Measurements from ENCODE around the gene PPFIBP1. TPM values are rescaled to one million over a fixed set of nuclear protein-coding genes. Genes with fewer than 3 reads are reported as not detected.

PPFIBP1 gene
- total and polyA plus RNA-seq, 2 of the 13 experiments (the other 11 are each of a cell fraction or from before 2014, with no cell fraction given), result 16.2 to 21.8 TPM

- TF ChIP-seq ZNF275 (CRISPR knock-in tag; IDR thresholded peaks at IDR 0.05; ENCODE audit: borderline replicate concordance) (0 out of 2 replicates have a peak, but pooled peaks have one; percentile 71), PTBP1 (IDR thresholded peaks at IDR 0.05; ENCODE audit: low read depth, low read length, poor library complexity, severe bottlenecking) (no peak), ZSCAN12 (CRISPR knock-in tag; IDR thresholded peaks at IDR 0.05) (no peak), MAFG (CRISPR knock-in tag; IDR thresholded peaks at IDR 0.05) (no peak), ZNF83 (CRISPR knock-in tag; IDR thresholded peaks at IDR 0.05; ENCODE audit: borderline replicate concordance) (no peak; the same call in 1 of the 2 replicates), ZZZ3 (CRISPR knock-in tag; IDR thresholded peaks at IDR 0.05; ENCODE audit: borderline replicate concordance) (peak; percentile 84), HNF4A (CRISPR knock-in tag; IDR thresholded peaks at IDR 0.05) (peak; percentile 92), TOE1 (CRISPR knock-in tag; IDR thresholded peaks at IDR 0.05) (no peak), CENPT (CRISPR knock-in tag; IDR thresholded peaks at IDR 0.05; ENCODE audit: low read depth) (no peak), ZNF713 (CRISPR knock-in tag; IDR thresholded peaks at IDR 0.05) (0 out of 2 replicates have a peak, but pooled peaks have one; percentile 59), ZNF678 (CRISPR knock-in tag; IDR thresholded peaks at IDR 0.05) (no peak), DMAP1 (CRISPR knock-in tag; IDR thresholded peaks at IDR 0.05) (peak; percentile 91), CBFB (CRISPR knock-in tag; IDR thresholded peaks at IDR 0.05) (peak; percentile 89), SMC3 (IDR thresholded peaks at IDR 0.05; ENCODE audit: low read length) (peak; percentile 55), ZNF841 (CRISPR knock-in tag; IDR thresholded peaks at IDR 0.05; ENCODE audit: borderline replicate concordance) (no peak), NR2C2 (CRISPR knock-in tag; IDR thresholded peaks at IDR 0.05; ENCODE audit: borderline replicate concordance) (peak; percentile 66), SYNCRIP (IDR thresholded peaks at IDR 0.05; ENCODE audit: insufficient read depth, low read depth, low read length) (no peak)
- TF ChIP-seq, protein P1, sequence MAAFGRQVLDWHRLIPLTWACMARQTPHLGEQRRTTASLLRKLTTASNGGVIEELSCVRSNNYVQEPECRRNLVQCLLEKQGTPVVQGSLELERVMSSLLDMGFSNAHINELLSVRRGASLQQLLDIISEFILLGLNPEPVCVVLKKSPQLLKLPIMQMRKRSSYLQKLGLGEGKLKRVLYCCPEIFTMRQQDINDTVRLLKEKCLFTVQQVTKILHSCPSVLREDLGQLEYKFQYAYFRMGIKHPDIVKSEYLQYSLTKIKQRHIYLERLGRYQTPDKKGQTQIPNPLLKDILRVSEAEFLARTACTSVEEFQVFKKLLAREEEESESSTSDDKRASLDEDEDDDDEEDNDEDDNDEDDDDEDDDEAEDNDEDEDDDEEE (CRISPR knock-in tag; IDR thresholded peaks at IDR 0.05), result no peak
- TF ChIP-seq, protein P2, sequence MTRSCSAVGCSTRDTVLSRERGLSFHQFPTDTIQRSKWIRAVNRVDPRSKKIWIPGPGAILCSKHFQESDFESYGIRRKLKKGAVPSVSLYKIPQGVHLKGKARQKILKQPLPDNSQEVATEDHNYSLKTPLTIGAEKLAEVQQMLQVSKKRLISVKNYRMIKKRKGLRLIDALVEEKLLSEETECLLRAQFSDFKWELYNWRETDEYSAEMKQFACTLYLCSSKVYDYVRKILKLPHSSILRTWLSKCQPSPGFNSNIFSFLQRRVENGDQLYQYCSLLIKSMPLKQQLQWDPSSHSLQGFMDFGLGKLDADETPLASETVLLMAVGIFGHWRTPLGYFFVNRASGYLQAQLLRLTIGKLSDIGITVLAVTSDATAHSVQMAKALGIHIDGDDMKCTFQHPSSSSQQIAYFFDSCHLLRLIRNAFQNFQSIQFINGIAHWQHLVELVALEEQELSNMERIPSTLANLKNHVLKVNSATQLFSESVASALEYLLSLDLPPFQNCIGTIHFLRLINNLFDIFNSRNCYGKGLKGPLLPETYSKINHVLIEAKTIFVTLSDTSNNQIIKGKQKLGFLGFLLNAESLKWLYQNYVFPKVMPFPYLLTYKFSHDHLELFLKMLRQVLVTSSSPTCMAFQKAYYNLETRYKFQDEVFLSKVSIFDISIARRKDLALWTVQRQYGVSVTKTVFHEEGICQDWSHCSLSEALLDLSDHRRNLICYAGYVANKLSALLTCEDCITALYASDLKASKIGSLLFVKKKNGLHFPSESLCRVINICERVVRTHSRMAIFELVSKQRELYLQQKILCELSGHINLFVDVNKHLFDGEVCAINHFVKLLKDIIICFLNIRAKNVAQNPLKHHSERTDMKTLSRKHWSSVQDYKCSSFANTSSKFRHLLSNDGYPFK (CRISPR knock-in tag; IDR thresholded peaks at IDR 0.05; ENCODE audit: borderline replicate concordance), result peak; percentile 81
- TF ChIP-seq, protein P3, sequence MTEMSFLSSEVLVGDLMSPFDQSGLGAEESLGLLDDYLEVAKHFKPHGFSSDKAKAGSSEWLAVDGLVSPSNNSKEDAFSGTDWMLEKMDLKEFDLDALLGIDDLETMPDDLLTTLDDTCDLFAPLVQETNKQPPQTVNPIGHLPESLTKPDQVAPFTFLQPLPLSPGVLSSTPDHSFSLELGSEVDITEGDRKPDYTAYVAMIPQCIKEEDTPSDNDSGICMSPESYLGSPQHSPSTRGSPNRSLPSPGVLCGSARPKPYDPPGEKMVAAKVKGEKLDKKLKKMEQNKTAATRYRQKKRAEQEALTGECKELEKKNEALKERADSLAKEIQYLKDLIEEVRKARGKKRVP (CRISPR knock-in tag; IDR thresholded peaks at IDR 0.05), result peak in 1 of 2 experiments; percentile 92; a peak in 2 of 4 replicates
- TF ChIP-seq, protein P4, sequence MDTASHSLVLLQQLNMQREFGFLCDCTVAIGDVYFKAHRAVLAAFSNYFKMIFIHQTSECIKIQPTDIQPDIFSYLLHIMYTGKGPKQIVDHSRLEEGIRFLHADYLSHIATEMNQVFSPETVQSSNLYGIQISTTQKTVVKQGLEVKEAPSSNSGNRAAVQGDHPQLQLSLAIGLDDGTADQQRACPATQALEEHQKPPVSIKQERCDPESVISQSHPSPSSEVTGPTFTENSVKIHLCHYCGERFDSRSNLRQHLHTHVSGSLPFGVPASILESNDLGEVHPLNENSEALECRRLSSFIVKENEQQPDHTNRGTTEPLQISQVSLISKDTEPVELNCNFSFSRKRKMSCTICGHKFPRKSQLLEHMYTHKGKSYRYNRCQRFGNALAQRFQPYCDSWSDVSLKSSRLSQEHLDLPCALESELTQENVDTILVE (CRISPR knock-in tag; IDR thresholded peaks at IDR 0.05), result peak; percentile 90
- TF ChIP-seq, protein P5, sequence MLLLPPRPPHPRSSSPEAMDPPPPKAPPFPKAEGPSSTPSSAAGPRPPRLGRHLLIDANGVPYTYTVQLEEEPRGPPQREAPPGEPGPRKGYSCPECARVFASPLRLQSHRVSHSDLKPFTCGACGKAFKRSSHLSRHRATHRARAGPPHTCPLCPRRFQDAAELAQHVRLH (CRISPR knock-in tag; IDR thresholded peaks at IDR 0.05; ENCODE audit: borderline replicate concordance, low read depth), result peak; percentile 92; the same call in 1 of the 2 replicates
Measured at GRCh38 chr12:27549801-27550652, 26.0 kb downstream of the PPFIBP1 start (continued).
